Loucy (cell line): ENCODE data around the gene LIPC.

Experiments used
- EZH2phosphoT487 ChIP-seq: fragments of 200-600 bp; IDR thresholded peaks from 2 replicates; pipeline ENCODE4 v1.6.1; 2018; ENCODE audit warnings: antibody characterized with exemption, mild to moderate bottlenecking, moderate library complexity, borderline replicate concordance
- TF ChIP-seq, protein P1 (sequence below): fragments of 200-600 bp; sonication (generic); conservative IDR thresholded peaks from 2 replicates; pipeline ENCODE4 v1.5.1; 2014; ENCODE audit warnings: mild to moderate bottlenecking, antibody characterized with exemption, low read length

DNA sequence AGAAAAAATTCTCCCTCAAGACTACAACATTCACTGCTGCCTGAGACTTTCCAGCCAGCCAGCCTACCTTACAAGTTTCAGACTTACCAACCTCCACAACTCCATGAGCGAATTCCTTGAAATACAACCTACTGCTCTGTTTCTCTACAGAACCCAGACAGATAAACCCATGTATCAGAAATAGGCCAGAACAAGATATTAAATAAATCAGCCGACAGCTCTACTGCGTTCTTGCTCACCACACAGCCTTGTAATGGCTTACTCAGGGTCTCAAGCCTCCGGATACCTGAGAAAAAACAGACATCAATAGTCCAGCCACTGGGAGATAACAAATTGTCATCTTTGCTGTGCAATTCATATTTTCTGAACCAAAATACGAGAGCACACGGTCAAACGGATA is 43.6 kb upstream of the LIPC start:
- TF ChIP-seq, protein P1, sequence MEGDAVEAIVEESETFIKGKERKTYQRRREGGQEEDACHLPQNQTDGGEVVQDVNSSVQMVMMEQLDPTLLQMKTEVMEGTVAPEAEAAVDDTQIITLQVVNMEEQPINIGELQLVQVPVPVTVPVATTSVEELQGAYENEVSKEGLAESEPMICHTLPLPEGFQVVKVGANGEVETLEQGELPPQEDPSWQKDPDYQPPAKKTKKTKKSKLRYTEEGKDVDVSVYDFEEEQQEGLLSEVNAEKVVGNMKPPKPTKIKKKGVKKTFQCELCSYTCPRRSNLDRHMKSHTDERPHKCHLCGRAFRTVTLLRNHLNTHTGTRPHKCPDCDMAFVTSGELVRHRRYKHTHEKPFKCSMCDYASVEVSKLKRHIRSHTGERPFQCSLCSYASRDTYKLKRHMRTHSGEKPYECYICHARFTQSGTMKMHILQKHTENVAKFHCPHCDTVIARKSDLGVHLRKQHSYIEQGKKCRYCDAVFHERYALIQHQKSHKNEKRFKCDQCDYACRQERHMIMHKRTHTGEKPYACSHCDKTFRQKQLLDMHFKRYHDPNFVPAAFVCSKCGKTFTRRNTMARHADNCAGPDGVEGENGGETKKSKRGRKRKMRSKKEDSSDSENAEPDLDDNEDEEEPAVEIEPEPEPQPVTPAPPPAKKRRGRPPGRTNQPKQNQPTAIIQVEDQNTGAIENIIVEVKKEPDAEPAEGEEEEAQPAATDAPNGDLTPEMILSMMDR, result no peak
- TF ChIP-seq EZH2phosphoT487, result no peak
